HepG2 (cell line): ENCODE measurements around the gene TTC23L. TPM values are rescaled to one million over a fixed set of nuclear protein-coding genes. Genes with fewer than 3 reads are reported as not detected.

Experiments
- ATAC-seq: fragments of 200-7000 bp; cut with Tn5 transposase; 3 replicates; pipeline ENCODE4 v1.9.1; 2020; ENCODE audit warnings: mild to moderate bottlenecking, moderate library complexity
- BruUV-seq: library from RNA; stranded (reverse); fragments of 400-500 nt; replicated peaks from 2 replicates; lab custom pipeline; 2021; lab: Mats Ljungman, UMichigan
- CTCF ChIA-PET: fragments of 300-600 bp; formaldehyde crosslinking; extraction: SDS; loops from one replicate; lab custom pipeline; 2021; ENCODE audit warnings: low total read pairs, inconsistent platforms, low intra/inter-chr PET ratio; lab: Yijun Ruan, JAX
- POLR2A ChIA-PET: fragments of 350-600 bp; sonication (Branson Sonifier 250); formaldehyde crosslinking; loops from one replicate; lab custom pipeline; 2020; ENCODE audit warnings: antibody characterized with exemption, inconsistent platforms; lab: Yijun Ruan, JAX
- DNase-seq: peaks from one replicate; pipeline ENCODE4 v3.0.0-alpha.2; 2015; ENCODE audit warnings: low spot score
- FAIRE-seq: peaks from 3 replicates; lab custom pipeline; 2011; peaks lifted over from hg19 to GRCh38; lab: Jason Lieb, UNC
- H2AFZ ChIP-seq: one replicate; pipeline ENCODE4 v1.6.1; 2011; ENCODE audit warnings: low read length, inconsistent platforms
- H3K27ac ChIP-seq: fragments of 300-600 bp; 3 replicates; pipeline ENCODE4 v1.8.0; 2011; ENCODE audit warnings: mixed run types, mild to moderate bottlenecking, mixed read lengths, low read length, inconsistent platforms; ENCODE audit not compliant: insufficient read depth; ENCODE audit errors: extremely low read length
- H3K27me3 ChIP-seq, 2 experiments: fragments of 200-600 bp in 1 of 2; 2 replicates in 1 of 2; 3 replicates in 1 of 2; pipeline versions ENCODE4 v1.6.0 to v1.8.0; 2011; ENCODE audit warnings: low read length in 2 of 2, mild to moderate bottlenecking in 2 of 2, moderate library complexity in 2 of 2, inconsistent platforms in 1 of 2; ENCODE audit not compliant: insufficient read depth in 2 of 2, control insufficient read depth in 1 of 2
- H3K36me3 ChIP-seq, 2 experiments: fragments of 200-600 bp in 1 of 2; replicated peaks in 1 of 2; 2 replicates in 1 of 2; 3 replicates in 1 of 2; pipeline versions ENCODE4 v1.5.1 to v1.8.0; 2011; ENCODE audit warnings: low read length in 2 of 2, inconsistent platforms in 1 of 2; ENCODE audit not compliant: insufficient read depth in 2 of 2, control insufficient read depth in 1 of 2
- H3K4me1 ChIP-seq: 2 replicates; pipeline ENCODE4 v1.5.1; 2012; ENCODE audit warnings: low read length, inconsistent platforms; ENCODE audit not compliant: insufficient read depth
- H3K4me2 ChIP-seq: 2 replicates; pipeline ENCODE4 v1.6.0; 2011; ENCODE audit warnings: low read depth, low read length, inconsistent platforms
- H3K4me3 ChIP-seq, 3 experiments: fragments of 200-600 bp in 1 of 3; sonication (generic), shearing (Covaris generic) in 1 of 3; replicated peaks in 1 of 3; 2 replicates each; pipeline ENCODE4 v1.5.1; 2011 to 2016; ENCODE audit warnings: low read length in 3 of 3, inconsistent platforms in 2 of 3, low read depth in 2 of 3, mild to moderate bottlenecking in 2 of 3, control low read depth in 1 of 3, mixed read lengths in 1 of 3; ENCODE audit not compliant: insufficient read depth in 1 of 3
- H3K79me2 ChIP-seq: one replicate; pipeline ENCODE4 v1.6.1; 2011; ENCODE audit warnings: low read length, inconsistent platforms; ENCODE audit not compliant: insufficient read depth
- H3K9ac ChIP-seq: 2 replicates; pipeline ENCODE4 v1.6.0; 2011; ENCODE audit warnings: mild to moderate bottlenecking, low read depth, low read length, inconsistent platforms; ENCODE audit not compliant: insufficient read depth
- H3K9me3 ChIP-seq: 2 replicates; pipeline ENCODE4 v1.5.1; 2012; ENCODE audit warnings: mild to moderate bottlenecking, low read length
- H4K20me1 ChIP-seq: 2 replicates; pipeline ENCODE4 v1.6.0; 2011; ENCODE audit warnings: inconsistent platforms, mild to moderate bottlenecking, low read length, moderate library complexity; ENCODE audit not compliant: insufficient read depth
- ARID3A ChIP-seq: IDR thresholded peaks from 2 replicates; pipeline ENCODE4 v1.6.1; 2012; ENCODE audit warnings: low read depth, low read length, improper control_type of control experiment
- GLI4 ChIP-seq: sonication (generic); formaldehyde crosslinking; IDR thresholded peaks from 2 replicates; pipeline ENCODE4 v1.5.1; 2020; ENCODE audit warnings: missing genetic modification reagents, mild to moderate bottlenecking, moderate library complexity, borderline replicate concordance
- NFE2 ChIP-seq: sonication (generic); formaldehyde crosslinking; IDR thresholded peaks from 2 replicates; pipeline ENCODE4 v1.4.0; 2020; ENCODE audit warnings: missing genetic modification reagents
- PRDM15 ChIP-seq: sonication (generic); formaldehyde crosslinking; IDR thresholded peaks from 2 replicates; pipeline ENCODE4 v1.4.0; 2020; ENCODE audit warnings: missing genetic modification reagents
- RFXAP ChIP-seq: sonication (generic); formaldehyde crosslinking; IDR thresholded peaks from 2 replicates; pipeline ENCODE4 v1.4.0; 2020; ENCODE audit warnings: missing genetic modification reagents, borderline replicate concordance
- SAFB2 ChIP-seq: sonication (generic); formaldehyde crosslinking; IDR thresholded peaks from 2 replicates; pipeline ENCODE4 v1.5.1; 2020; ENCODE audit warnings: missing genetic modification reagents, low read depth, mild to moderate bottlenecking, borderline replicate concordance
- SKI ChIP-seq: fragments of 450-650 bp; IDR thresholded peaks from one replicate; pipeline ENCODE4 v1.6.1; 2018; ENCODE audit warnings: mild to moderate bottlenecking; ENCODE audit not compliant: partially characterized antibody
- TCF7 ChIP-seq: sonication (generic); IDR thresholded peaks from 2 replicates; pipeline ENCODE4 v1.6.1; 2016; ENCODE audit warnings: antibody characterized with exemption, low read depth
- U2AF2 ChIP-seq: fragments of 200-400 bp; formaldehyde crosslinking; IDR thresholded peaks from 2 replicates; pipeline ENCODE4 v1.6.1; 2017; ENCODE audit warnings: low read depth, mild to moderate bottlenecking, low read length
- YEATS2 ChIP-seq: sonication (generic); formaldehyde crosslinking; IDR thresholded peaks from 2 replicates; pipeline ENCODE4 v1.4.0; 2020; ENCODE audit warnings: missing genetic modification reagents, borderline replicate concordance
- ZBTB43 ChIP-seq: sonication (generic); formaldehyde crosslinking; conservative IDR thresholded peaks from 2 replicates; pipeline ENCODE4 v1.4.0; 2020; ENCODE audit warnings: missing genetic modification reagents
- ZFY ChIP-seq: sonication (generic); formaldehyde crosslinking; IDR thresholded peaks from 2 replicates; pipeline ENCODE4 v1.4.0; 2020; ENCODE audit warnings: missing genetic modification reagents
- ZNF138 ChIP-seq: sonication (generic); formaldehyde crosslinking; IDR thresholded peaks from 2 replicates; pipeline ENCODE4 v1.5.0; 2020; ENCODE audit warnings: mild to moderate bottlenecking, low read depth, missing genetic modification reagents
- ZNF230 ChIP-seq: sonication (generic); formaldehyde crosslinking; IDR thresholded peaks from 2 replicates; pipeline ENCODE4 v1.4.0; 2020; ENCODE audit warnings: mild to moderate bottlenecking, missing genetic modification reagents
- ZNF326 ChIP-seq: sonication (generic); formaldehyde crosslinking; IDR thresholded peaks from 2 replicates; pipeline ENCODE4 v1.4.0; 2020; ENCODE audit warnings: missing genetic modification reagents, borderline replicate concordance
- ZNF335 ChIP-seq: sonication (generic); formaldehyde crosslinking; IDR thresholded peaks from 2 replicates; pipeline ENCODE4 v1.4.0; 2020; ENCODE audit warnings: missing genetic modification reagents
- ZNF34 ChIP-seq: sonication (generic); formaldehyde crosslinking; IDR thresholded peaks from 2 replicates; pipeline ENCODE4 v1.4.0; 2020; ENCODE audit warnings: mild to moderate bottlenecking, missing genetic modification reagents, borderline replicate concordance
- ZNF678 ChIP-seq: sonication (generic); formaldehyde crosslinking; IDR thresholded peaks from 2 replicates; pipeline ENCODE4 v1.4.0; 2020; ENCODE audit warnings: mild to moderate bottlenecking, missing genetic modification reagents
- WGBS: methylation state at CpG from one replicate; pipeline ENCODE4 v1.1.6; 2017; ENCODE audit warnings: low lambda C conversion rate; 5-methylcytosine and 5-hydroxymethylcytosine counted together
- in situ Hi-C: cut with HindIII; loops from 2 replicates; pipeline ENCODE4 v1.10.0; 2017; ENCODE audit warnings: low pct_unique_long_range_greater_than_20kb; ENCODE audit not compliant: extremely low pct_ligation_motif_present
- intact Hi-C: fragments of 100-400 bp; cut with micrococcal nuclease; formaldehyde crosslinking; loops from one replicate; pipeline ENCODE4 v1.10.0; 2022; ENCODE audit not compliant: unreplicated experiment
- polyA plus RNA-seq, 8 experiments: library from polyadenylated mRNA; depleted of rRNA in 3 of 8; stranded (reverse) in 7 of 8; unstranded in 1 of 8; fragments of >200 nt; fragmentation: Illumina TruSeq in 4 of 8; extraction: Trizol in 4 of 8; gene quantifications; 2 replicates each; pipeline versions ENCODE4 v1.2.1 to v1.2.3, GENCODE V29; 2011 to 2016; ENCODE audit warnings: low read depth in 4 of 8, missing spikeins in 1 of 8, mixed read lengths in 1 of 8; ENCODE audit not compliant: insufficient read depth in 1 of 8
- total RNA-seq, 5 experiments: library from RNA; depleted of rRNA; stranded (reverse); fragments of >200 nt; fragmentation: Illumina TruSeq; extraction: Trizol; gene quantifications; 2 replicates each; pipeline ENCODE4 v1.2.3, GENCODE V29; 2016; ENCODE audit warnings: low read depth in 1 of 5

The TTC23L gene
- total and polyA plus RNA-seq, 2 of the 13 experiments (the other 11 are each of a cell fraction or from before 2014, with no cell fraction given) = 0.37 to 1.4 TPM

GRCh38 chr5:34844999-34845398 lies 6.0 kb downstream of the TTC23L start:
- no TSS peak for BruUV-seq
- ChIA-PET CTCF (no interaction called here), POLR2A (no interaction called here)
- FAIRE-seq (no peak), ATAC-seq (no peak), DNase-seq (no peak)
- no peak overlapping the region for H3K27ac ChIP-seq
- 71% methylated on average over 4 of the region's 4 CpGs for WGBS
- no peaks in the 10 kb centered on the region; a peak in 1 of 5 replicates for H3K27me3 ChIP-seq
- H3K4me1 ChIP-seq = peaks cover 17% of the 10 kb centered on the region
- TF ChIP-seq SKI (no peak), TCF7 (no peak), PRDM15 (CRISPR knock-in tag) (no peak), GLI4 (CRISPR knock-in tag) (no peak), ZNF34 (CRISPR knock-in tag) (no peak), ZBTB43 (CRISPR knock-in tag) (no peak), ZNF326 (CRISPR knock-in tag) (no peak), NFE2 (CRISPR knock-in tag) (no peak), ZNF138 (CRISPR knock-in tag) (no peak), ZNF335 (CRISPR knock-in tag) (no peak), ZFY (CRISPR knock-in tag) (no peak), RFXAP (CRISPR knock-in tag) (no peak), SAFB2 (CRISPR knock-in tag) (no peak), ZNF678 (CRISPR knock-in tag) (no peak), ARID3A (no peak), U2AF2 (no peak), YEATS2 (no peak), ZNF230 (CRISPR knock-in tag) (no peak)
- no peaks in the 10 kb centered on the region for H3K36me3 ChIP-seq
- no peak overlapping the region for H3K4me2 ChIP-seq
- intact Hi-C loops (no loop called here), in situ Hi-C loops (no loop called here)
- H3K79me2 ChIP-seq = no peaks in the 10 kb centered on the region
- H3K4me3 ChIP-seq = no peak overlapping the region
- no peak overlapping the region for H2AFZ ChIP-seq
- H3K9me3 ChIP-seq = no peaks in the 10 kb centered on the region
- H4K20me1 ChIP-seq = no peaks in the 10 kb centered on the region
- no peak overlapping the region for H3K9ac ChIP-seq
